GM19372 (cell line): ENCODE measurements around the gene CITED4.

Experiments used
- ATAC-seq: cut with Tn5 transposase; IDR thresholded peaks from one replicate; pipeline ENCODE4 v1.9.1; 2021; ENCODE audit warnings: mild to moderate bottlenecking, low read depth, moderate library complexity; ENCODE audit not compliant: unreplicated experiment

CITED4 gene

GRCh38 chr1:40817791-40818263 is 44.3 kb downstream of the CITED4 start:
- ATAC-seq, result no peak

DNA sequence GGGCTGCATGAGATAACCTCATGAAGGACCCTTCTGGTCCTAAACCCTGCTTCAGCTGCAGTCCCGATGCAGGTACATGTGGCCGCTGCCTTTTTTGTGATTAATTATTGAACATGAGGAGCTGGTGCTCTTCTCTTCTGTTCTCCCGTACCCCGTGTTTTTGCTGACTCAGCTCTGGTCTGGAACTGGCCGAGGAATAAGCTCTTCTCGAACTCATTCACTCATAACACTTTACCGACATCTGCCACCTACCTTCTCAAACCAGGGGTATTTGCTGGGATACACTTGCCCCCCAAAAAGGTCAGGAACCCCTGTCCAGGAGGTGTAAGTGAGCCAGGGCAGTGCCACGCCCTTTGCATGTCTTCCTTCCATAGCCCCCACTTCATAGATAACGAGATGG is 46.7 kb downstream of the CITED4 start:
- ATAC-seq, result no peak
